Stimulated activated CD8-positive, alpha-beta memory T cell treated with anti-CD3 and anti-CD28 coated beads, Interleukin-2, amount 100 ng/mL, for 48 hours (primary cell): ENCODE measurements around the gene DOLK.

ENCODE experiments used
- DNase-seq, 2 donors: peaks; one replicate each; pipeline ENCODE4 v3.0.0-alpha.2; 2020; ENCODE audit warnings: low read depth in 2 of 2

Gene DOLK

DNA sequence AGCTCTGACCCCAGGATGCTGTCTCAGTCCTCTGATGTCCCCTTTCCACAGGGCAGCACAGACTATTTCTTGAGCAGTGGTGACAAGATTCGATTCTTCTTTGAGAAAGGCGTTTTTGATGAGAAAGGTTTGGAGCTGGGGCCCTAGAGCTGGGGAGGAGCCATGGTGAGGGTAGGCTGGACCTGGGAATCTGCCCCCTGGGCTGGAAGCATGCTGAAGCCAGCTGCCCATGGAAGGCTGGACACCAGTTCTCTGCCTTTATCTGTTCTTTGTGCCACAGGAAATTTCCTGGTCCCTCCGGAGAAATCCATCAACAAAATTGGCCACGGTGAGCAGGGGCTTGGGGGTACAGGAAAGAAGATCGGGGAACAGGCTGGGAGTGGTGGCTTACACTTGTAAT lies 13.7 kb downstream of the DOLK start:
- no peak for DNase-seq

- no peak for DNase-seq
Measured at GRCh38 chr9:128929560-128929959, 17.8 kb downstream of the DOLK start.

DNA sequence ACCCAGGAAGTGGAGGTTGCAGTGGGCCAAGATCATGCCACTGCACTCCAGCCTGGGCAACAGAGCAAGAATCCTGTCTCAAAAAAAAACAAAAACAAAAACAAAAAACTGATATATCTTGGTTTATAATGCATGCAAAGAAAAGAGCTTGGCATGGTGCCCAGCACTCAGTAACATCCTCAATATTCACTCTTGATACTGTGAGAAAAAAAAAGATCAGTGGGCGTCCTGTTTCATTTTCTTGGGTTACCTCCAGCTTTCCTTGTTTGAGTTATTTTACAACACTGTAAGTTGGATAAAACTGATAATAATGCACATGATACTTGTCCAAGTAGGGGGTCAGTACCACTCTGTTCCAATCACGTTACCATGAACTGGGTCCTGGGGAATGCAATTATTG lies 18.8 kb downstream of the DOLK start:
- no peak for DNase-seq

- no peak for DNase-seq
Measured at GRCh38 chr9:128927731-128928411, 19.5 kb downstream of the DOLK start.

DNA sequence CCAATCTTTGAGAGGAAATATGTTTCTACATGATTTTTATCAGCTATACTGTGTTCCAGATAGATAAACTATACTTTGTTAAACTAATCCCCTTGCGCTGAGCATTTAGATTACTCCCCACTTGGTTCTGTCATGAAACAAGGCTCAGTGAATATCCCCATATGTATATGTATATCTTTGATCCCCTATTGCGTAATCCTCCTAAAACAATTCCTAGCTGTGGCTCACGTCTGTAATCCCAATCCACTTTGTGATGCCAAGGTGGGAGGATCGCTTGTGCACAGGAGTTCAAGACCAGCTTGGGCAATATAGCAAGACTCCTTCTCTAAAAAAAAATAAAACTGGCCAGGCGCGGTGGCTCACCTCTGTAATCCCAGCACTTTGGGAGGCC lies 23.9 kb downstream of the DOLK start:
- no peak for DNase-seq

- DNase-seq, result no peak
Measured at GRCh38 chr9:128921881-128922763, 25.3 kb downstream of the DOLK start.

DNA sequence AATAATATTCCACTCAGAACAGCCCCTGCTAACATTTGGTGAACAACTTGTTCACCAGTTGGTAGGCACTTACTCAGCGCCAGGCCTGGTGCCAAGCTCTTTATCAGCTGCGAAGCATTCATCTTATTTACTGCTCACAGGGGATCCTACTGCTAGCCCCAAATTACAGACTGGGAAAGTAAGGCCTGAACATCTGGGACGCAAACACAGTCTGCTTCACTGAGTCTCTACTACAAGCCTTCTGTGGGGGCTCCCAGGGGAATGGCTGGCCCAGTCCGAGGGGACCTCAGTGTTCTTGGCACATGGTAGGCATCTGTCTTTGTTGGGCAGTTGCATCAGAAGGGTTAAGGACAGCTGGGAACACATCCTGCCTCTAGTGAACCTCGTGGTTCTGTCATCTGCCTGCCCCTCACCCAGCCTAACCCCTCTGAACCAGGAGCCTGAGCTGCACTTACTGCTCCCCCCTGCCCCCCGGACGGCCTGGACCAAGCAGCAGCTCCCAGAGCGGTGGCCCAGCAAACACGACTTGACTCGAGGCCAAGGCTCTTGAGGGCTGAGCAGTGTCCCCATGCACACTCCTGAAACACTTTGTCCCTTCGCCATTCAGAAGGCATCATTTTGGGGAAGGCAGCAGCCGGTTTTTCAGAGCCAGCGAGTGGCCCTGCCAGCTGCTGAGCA lies 26.9 kb downstream of the DOLK start, which contains the start of gene PHYHD1:
Gene PHYHD1 (plus strand): TSS at position 602 of the 678 bp plus-strand sequence. CDS start 1,342 bp downstream, outside the sequence.
- DNase-seq, result no peak

- DNase-seq, result no peak
Measured at GRCh38 chr9:128919402-128920089, 27.9 kb downstream of the DOLK start.

- no peak for DNase-seq
Measured at GRCh38 chr9:128918921-128919320, 28.5 kb downstream of the DOLK start.

DNA sequence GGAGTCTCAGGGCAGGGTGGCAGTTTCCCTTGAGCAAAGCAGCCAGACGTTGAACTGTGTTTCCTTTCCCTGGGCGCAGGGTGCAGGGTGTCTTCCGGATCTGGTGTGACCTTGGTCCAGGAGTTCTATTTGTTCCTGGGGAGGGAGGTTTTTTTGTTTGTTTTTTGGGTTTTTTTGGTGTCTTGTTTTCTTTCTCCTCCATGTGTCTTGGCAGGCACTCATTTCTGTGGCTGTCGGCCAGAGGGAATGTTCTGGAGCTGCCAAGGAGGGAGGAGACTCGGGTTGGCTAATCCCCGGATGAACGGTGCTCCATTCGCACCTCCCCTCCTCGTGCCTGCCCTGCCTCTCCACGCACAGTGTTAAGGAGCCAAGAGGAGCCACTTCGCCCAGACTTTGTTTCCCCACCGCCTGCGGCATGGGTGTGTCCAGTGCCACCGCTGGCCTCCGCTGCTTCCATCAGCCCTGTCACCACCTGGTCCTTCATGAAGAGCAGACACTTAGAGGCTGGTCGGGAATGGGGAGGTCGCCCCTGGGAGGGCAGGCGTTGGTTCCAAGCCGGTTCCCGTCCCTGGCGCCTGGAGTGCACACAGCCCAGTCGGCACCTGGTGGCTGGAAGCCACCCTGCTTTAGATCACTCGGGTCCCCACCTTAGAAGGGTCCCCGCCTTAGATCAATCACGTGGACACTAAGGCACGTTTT lies 30.1 kb downstream of the DOLK start:
- no peak for DNase-seq

DNA sequence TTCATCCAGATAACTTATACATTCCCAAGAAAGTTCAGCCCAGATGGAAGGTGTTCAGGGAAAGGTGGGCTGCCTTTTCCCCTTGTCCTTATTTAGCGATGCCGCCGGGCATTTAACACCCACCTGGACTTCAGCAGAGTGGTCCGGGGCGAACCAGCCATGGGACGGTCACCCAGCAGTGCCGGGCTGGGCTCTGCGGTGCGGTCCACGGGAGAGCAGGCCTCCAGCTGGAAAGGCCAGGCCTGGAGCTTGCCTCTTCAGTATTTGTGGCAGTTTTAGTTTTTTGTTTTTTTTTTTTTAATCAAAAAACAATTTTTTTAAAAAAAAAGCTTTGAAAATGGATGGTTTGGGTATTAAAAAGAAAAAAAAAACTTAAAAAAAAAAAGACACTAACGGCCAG lies 30.7 kb downstream of the DOLK start:
- DNase-seq, result no peak

DNA sequence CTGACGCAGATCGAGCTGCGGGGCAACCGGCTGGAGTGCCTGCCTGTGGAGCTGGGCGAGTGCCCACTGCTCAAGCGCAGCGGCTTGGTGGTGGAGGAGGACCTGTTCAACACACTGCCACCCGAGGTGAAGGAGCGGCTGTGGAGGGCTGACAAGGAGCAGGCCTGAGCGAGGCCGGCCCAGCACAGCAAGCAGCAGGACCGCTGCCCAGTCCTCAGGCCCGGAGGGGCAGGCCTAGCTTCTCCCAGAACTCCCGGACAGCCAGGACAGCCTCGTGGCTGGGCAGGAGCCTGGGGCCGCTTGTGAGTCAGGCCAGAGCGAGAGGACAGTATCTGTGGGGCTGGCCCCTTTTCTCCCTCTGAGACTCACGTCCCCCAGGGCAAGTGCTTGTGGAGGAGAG lies 31.2 kb downstream of the DOLK start:
- no peak for DNase-seq

- DNase-seq, result no peak
Measured at GRCh38 chr9:128913995-128914772, 33.2 kb downstream of the DOLK start.

DNA sequence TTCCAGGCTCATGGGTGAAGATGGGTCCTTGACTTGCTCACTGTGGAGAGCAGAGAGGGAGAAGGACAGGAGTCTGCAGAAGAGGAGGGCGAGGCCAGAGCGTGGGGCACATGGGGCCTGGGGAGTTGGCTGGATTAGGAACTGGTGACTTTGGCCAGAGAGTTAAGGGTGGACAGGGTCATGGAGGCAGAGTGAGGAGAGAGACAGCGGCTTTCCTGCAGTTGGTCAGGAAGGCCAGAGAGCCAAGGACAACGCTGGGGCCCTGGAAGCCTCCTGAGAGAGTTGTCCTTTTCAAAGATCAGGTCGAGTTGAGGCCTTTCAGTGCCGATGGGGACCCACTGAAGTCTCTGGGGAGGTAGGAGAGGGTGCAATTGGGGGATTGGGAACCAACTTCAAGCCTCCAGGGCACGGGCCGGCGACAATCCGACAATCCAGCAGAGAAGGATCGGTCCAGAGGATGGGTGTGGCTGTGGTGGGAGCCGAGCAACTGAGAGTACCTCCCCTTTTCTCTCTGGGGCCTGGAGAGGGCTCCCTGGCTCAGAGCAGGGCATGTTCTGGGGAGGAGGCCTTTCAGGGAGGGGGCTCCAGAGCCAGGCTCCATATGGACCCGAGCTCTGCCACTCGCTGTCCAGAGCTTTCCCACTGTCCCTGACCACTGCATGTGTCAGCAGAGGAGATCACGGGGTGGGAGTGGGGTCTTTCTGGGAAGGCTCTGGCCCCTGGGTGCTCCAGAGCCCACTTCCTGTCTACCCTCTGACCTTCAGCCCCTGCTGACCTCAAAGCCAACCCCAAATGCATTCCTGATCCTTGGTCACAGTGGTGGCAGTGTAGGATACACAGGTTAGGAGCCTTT lies 34.1 kb downstream of the DOLK start:
- no peak for DNase-seq

GRCh38 chr9:128912270-128912853 lies 35.0 kb downstream of the DOLK start:
- no peak for DNase-seq

GRCh38 chr9:128911529-128912035 lies 35.8 kb downstream of the DOLK start:
- no peak for DNase-seq

DNA sequence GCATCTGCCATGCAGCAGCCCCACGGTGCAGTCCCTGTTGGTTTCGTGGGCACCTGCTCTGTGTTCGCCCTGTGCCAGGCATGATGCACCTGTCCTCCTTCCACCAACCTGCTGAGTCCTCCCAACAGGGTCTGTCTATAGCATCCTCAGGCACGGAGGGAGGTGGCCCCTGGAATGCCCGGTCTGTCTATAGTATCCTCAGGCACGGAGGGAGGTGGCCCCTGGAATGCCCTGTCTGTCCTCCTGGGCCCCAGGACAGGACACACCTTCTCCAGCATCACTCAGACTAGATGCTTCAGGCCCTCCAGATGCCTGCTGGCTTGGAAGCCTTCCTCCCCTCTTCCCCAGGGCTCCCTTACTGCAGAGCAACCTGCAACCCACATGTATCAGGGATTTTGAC lies 36.5 kb downstream of the DOLK start:
- no peak for DNase-seq

DNA sequence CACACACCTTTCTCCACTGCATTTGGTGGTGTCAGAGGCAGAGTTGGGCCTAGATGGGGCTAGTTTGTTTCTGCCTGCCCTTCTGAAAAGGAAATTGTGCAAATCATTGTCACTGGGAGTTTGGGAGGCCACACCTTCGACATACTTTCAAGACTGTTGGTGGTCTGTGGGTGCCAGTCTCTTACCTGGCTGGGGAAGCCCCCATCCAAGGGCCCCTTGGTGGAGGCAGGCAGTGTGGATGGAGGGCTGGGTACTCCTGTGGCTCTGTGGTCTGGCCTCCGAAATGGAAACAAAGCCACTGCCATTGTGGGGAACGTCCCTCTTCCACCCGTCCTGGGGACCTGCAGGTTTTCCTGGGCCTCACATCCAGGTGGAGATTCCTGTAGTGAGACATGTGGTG lies 37.5 kb downstream of the DOLK start:
- DNase-seq, result no peak

DNA sequence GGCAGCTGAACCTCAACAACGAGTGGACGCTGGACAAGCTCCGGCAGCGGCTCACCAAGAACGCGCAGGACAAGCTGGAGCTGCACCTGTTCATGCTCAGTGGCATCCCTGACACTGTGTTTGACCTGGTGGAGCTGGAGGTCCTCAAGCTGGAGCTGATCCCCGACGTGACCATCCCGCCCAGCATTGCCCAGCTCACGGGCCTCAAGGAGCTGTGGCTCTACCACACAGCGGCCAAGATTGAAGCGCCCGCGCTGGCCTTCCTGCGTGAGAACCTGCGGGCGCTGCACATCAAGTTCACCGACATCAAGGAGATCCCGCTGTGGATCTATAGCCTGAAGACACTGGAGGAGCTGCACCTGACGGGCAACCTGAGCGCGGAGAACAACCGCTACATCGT lies 39.0 kb downstream of the DOLK start:
- no peak for DNase-seq
